HuH-7.5 (cell line): ENCODE measurements around the gene NSD2.

Source experiments
- DNase-seq: peaks from one replicate; pipeline ENCODE4 v3.0.0; 2011; ENCODE audit warnings: low spot score

NSD2 gene

DNA sequence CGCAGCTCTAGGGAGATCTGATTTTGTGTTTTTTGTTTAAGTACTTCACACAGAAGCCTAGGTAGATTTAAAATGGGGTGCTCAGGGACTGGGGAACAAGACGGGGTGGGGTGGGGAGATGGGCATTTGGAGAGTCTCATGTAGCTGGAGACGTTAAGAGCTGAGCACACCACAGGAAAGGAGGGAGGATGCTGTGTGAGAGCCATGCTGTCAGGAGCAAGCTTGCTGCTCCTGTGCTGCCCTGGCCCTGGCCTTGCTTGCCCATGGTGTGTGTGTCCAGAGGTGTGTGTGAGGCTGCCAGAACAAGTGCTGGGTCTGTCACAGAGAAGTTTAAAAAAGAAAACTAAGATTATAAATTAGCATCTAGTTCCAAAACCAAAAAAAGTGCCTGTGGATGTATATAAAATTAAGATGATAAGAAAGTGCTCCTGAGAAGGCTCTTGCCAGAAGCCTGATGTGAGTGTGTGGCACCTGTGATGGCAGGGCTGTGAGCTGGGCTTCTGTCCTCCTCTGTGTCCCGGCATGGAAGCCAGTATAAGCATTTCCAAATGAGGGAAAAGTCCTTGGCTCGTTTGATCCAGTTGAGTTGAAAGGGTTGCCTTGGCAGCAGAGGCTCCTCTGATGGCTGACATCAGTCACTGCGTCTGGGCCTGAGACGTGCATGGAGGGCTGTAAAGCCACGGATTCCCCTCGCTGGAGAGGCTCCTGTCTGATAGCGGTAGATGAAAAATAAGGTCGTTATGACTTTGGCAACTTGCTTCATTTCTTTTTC, 74.1 kb downstream of the NSD2 start:
- no peak for DNase-seq

GRCh38 chr4:1945912-1946311, 74.7 kb downstream of the NSD2 start:
- no peak for DNase-seq

- DNase-seq, result no peak
Observed at GRCh38 chr4:1948232-1948631, 77.0 kb downstream of the NSD2 start.

DNA sequence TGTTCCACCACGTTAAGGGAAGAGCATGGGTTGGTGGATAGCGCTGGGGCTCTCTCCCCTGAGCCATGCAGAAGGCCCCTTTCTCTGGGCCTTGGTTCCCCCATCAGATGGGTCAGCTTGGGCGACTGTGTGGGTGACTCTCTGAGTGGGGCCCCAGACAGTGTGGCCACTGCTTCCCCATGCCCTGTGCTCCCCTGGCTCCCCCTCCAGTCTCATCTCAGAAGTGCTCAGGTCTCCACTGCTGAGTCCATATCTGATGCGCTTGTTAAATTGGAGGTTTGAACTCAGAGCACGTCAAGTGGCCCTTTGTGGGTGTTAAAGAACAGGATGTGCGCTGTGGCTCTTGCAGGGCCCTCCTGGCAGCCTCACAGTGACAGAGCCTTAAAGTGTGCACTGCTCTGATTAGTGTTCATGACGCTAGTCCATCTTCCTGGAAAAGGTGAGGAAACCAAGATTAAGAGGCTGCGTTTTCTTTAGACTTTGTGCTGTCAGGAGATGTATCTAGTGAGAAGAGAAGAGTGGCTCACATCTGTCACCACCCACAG, 77.8 kb downstream of the NSD2 start:
- no peak for DNase-seq

DNA sequence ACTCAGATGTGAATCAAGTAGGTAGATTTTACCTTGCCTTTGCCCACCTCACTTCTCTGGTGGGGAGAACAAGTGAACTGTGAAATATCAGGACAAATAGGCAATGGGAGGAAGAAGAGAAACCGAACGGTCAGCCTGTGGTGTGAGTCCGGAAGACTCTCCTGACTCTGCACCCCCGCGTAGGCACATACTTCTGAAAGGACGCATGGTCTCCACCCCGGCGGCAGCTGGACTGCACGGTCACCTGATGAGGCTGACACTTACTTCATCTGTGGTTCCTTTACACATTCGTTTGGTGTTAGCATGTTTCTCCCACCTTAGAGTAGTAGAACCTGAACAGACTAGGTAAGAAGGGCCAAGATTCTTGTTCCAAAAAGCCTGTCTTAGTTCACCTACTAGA, 79.2 kb downstream of the NSD2 start:
- DNase-seq, result no peak

GRCh38 chr4:1952058-1952700, 81.0 kb downstream of the NSD2 start:
- DNase-seq, result no peak

- DNase-seq, result no peak
Observed at GRCh38 chr4:1952719-1953118, 81.5 kb downstream of the NSD2 start.

- no peak for DNase-seq
Observed at GRCh38 chr4:1953335-1953734, 82.1 kb downstream of the NSD2 start.

DNA sequence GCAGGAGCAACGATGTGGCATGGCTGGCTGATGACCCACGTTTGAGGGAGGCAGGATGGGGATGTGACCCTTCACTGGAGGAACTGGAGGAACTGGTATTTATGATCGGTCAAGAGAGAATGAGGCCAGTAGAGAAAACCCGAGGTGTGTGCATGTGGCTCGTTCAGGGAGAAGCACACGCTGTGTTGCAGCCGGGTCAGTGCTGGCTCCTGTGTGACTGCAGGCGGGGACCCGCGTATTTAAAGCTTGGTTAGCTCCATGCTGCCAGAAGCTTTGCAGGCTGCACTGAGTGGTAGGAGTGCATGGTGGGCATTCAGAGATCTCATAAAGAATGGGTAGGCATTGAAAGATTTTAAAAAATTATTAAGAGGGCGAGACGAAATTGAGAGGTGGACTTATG, 85.4 kb downstream of the NSD2 start:
- DNase-seq, result no peak

- DNase-seq, result no peak
Observed at GRCh38 chr4:1958276-1959103, 87.3 kb downstream of the NSD2 start.

- no peak for DNase-seq
Observed at GRCh38 chr4:1959104-1959384, 87.9 kb downstream of the NSD2 start.

DNA sequence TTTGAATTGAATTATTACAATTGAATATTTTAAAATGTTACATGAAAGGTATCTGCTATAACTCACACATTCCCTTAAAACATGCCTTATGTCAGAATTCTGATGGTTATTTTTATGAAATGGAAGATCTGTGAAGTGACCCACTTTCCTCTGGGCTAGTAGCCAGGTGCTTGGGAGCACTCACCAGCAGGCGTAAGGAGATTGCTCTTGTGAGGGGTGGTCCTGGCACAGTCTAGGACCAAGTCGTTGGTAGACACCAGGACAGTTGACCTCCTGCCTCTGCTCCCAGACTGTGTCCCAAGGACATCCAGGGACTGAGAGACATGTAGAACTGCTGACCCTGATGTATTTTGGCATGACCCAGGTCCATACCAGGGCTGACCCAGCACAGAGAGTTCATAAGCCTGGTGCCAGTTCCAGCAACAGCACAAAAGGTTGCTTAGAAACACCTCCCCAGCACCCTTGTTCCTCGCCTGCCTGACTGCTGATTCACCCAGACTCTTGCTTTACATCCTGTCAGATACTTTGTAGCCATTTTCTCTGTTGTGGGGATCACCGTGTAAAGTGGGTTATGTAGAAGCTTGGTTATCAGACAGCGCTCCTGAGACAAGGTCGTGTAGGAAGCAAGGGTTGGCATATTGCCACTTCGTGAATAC, 89.1 kb downstream of the NSD2 start:
- no peak for DNase-seq

DNA sequence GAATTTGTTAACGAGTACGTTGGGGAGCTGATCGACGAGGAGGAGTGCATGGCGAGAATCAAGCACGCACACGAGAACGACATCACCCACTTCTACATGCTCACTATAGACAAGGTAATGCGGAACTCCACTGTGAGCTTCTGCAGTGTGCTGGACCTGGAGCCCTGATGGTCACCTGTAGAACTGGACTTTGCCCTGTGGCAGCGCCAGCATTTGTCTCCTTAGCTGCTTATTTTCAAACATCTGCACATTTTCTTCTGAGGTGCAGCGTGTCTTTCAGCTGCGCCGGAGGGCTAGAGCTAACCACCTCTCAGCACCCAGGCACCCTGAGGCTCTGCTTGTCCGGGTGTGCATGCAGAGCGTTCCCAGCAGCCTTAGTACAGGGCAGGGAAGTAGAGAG, 89.8 kb downstream of the NSD2 start:
- DNase-seq, result no peak

DNA sequence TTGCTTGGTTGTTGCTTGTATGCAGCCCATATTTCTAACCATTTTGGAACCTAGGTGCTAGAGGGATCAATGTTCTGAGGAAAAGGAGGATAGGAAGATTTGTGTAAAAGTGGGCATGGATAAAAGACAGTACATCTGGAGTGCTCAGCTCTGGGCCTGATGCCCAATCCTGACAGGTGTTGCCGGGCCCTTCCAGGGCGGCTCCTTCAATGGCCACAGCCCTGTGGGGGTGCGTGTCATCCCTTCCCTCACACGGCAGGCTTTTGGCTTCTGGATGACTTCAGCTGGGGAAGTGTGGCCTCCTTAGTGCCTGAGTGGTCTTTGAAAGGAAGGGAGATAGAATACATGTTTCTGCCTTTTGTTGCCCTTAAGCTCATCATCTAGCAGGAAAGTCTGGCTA, 90.4 kb downstream of the NSD2 start:
- DNase-seq, result no peak

- no peak for DNase-seq
Observed at GRCh38 chr4:1962980-1963379, 91.8 kb downstream of the NSD2 start.

DNA sequence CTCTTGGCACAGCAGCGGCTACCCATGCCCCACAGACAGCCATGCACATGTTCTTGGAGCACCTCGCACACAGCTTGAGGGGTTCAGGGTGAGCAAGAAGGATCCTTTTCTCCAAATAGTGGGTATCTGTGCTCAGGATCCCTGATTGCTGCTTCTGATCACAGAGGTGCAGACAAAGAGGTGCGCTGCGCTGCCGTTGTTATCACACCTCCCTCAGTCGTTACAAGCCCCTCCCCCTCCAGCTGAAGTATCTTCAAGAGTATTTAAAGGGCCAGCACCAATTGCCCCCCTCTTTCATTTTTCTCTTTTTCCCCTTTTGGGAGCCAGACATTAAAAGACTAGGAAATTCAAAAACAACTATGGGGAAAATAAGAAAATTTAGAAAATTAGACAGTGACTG, 93.2 kb downstream of the NSD2 start:
- no peak for DNase-seq

GRCh38 chr4:1964971-1965370, 93.8 kb downstream of the NSD2 start:
- DNase-seq, result no peak

- no peak for DNase-seq
Observed at GRCh38 chr4:1967512-1968149, 96.4 kb downstream of the NSD2 start.

GRCh38 chr4:1968686-1969295, 97.6 kb downstream of the NSD2 start:
- no peak for DNase-seq

DNA sequence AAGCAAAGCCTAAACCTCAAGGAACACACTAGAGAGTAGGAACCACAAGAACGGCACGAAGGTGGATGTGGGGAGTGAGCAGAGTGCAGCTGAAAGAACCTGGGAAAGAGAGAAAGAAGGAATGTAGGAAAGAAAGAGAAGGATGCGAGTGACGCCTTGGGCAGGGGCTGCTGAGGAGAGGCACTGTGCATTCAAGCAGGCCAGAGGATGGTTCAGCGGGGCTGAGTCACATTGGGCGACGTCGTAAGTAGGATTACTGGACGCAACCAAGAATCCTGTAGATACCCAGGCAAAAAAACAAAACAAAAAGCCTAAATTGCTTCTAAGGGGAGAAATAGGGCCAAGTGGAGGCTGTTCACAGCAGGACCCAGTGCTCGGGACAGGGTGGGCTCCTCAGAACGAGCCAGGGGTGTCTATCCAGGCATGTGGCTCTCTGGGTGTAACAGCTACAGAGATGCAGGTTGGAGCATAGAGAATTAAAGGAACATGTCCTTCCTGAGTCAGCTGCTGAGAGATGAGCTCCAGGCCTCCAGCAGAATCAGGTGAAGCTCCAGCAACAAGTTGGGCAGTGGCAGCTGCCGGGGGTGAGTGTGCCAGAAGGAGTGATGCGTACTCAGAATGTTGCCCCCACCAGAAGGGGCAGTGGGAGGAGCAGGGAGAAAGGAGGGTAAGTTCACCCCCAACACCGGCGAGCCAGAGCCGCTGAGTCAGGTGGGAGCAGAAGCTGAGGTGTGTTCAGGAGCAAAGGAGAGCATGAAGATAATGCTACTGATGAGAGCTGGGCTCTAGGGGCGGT, 98.9 kb downstream of the NSD2 start:
- no peak for DNase-seq

DNA sequence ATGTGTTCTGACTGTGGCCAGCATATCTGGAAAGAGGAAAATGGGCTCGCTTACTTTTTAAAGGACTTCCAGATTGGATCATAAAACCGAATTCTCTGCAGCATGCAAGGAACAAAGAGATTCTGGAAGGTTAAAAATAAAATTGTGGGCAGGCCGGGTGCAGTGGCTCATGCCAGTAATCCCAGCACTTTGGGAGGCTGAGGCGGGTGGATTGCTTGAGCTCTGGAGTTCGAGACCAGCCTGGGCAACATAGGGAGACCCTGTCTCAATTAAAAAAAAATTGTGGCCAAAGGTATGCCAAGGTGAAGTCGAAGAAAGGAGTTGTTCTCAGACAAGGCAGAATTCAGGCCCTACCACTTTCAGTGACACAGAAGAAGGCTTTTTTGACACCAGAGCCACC, 99.7 kb downstream of the NSD2 start:
- no peak for DNase-seq
